ENCODE results near the gene ECD. TPM values are rescaled to one million over a fixed set of nuclear protein-coding genes. Genes with fewer than 3 reads are reported as not detected.

Gene ECD
- polyA plus RNA-seq, 1 of the 3 experiments (the other 2 are of a cell fraction) = 21.4 TPM

DNA sequence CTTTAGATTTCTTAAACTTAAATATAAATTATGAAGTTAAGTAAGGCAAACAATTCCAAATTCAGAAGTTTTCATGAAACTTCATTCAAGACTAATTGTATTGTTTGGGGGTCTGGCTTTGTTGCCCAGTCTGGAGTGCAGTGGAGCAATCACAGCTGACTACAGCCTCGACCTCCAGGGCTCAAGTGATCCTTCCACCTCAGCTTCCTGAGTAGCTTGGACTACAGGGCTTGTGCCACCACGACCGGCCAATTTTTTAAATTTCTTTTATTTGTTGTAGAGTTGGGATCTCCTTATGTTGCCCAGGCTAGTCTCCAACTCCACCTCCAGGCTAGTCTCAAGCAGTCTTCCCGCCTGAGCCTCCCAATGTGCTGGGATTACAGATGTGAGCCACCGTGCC lies 83.6 kb downstream of the ECD start:
- H2AFZ ChIP-seq (ENCODE audit: low read depth) = no peak overlapping the region
- TF ChIP-seq RAD21 (IDR thresholded peaks at IDR 0.05; ENCODE audit: low read length) (no peak), RCOR1 (IDR thresholded peaks at IDR 0.05; ENCODE audit: low read length) (no peak), FOXM1 (IDR thresholded peaks at IDR 0.05; ENCODE audit: low read depth) (no peak), YY1 (IDR thresholded peaks at IDR 0.05; ENCODE audit: low read depth) (no peak), MXI1 (IDR thresholded peaks at IDR 0.05; ENCODE audit: low read depth, low read length) (no peak), MEF2A (IDR thresholded peaks at IDR 0.05; ENCODE audit: borderline replicate concordance, low read depth) (no peak), RXRA (IDR thresholded peaks at IDR 0.05; ENCODE audit: borderline replicate concordance, low read depth) (no peak), RFX5 (IDR thresholded peaks at IDR 0.05; ENCODE audit: low read length) (no peak), TAF1 (IDR thresholded peaks at IDR 0.05; ENCODE audit: borderline replicate concordance, low read depth, low read length) (no peak), TEAD4 (IDR thresholded peaks at IDR 0.05; ENCODE audit: borderline replicate concordance, insufficient read depth) (no peak), SIN3A (IDR thresholded peaks at IDR 0.05; ENCODE audit: borderline replicate concordance, low read depth, low read length) (no peak), GATA2 (CRISPR knock-in tag; IDR thresholded peaks at IDR 0.05) (no peak)
- TF ChIP-seq, protein P1, sequence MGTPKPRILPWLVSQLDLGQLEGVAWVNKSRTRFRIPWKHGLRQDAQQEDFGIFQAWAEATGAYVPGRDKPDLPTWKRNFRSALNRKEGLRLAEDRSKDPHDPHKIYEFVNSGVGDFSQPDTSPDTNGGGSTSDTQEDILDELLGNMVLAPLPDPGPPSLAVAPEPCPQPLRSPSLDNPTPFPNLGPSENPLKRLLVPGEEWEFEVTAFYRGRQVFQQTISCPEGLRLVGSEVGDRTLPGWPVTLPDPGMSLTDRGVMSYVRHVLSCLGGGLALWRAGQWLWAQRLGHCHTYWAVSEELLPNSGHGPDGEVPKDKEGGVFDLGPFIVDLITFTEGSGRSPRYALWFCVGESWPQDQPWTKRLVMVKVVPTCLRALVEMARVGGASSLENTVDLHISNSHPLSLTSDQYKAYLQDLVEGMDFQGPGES (IDR thresholded peaks at IDR 0.05; ENCODE audit: low read depth, low read length) = no peak
- TF ChIP-seq, protein P2, sequence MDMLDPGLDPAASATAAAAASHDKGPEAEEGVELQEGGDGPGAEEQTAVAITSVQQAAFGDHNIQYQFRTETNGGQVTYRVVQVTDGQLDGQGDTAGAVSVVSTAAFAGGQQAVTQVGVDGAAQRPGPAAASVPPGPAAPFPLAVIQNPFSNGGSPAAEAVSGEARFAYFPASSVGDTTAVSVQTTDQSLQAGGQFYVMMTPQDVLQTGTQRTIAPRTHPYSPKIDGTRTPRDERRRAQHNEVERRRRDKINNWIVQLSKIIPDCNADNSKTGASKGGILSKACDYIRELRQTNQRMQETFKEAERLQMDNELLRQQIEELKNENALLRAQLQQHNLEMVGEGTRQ (IDR thresholded peaks at IDR 0.05; ENCODE audit: borderline replicate concordance, low read depth, low read length) = no peak
- TF ChIP-seq, protein P3, sequence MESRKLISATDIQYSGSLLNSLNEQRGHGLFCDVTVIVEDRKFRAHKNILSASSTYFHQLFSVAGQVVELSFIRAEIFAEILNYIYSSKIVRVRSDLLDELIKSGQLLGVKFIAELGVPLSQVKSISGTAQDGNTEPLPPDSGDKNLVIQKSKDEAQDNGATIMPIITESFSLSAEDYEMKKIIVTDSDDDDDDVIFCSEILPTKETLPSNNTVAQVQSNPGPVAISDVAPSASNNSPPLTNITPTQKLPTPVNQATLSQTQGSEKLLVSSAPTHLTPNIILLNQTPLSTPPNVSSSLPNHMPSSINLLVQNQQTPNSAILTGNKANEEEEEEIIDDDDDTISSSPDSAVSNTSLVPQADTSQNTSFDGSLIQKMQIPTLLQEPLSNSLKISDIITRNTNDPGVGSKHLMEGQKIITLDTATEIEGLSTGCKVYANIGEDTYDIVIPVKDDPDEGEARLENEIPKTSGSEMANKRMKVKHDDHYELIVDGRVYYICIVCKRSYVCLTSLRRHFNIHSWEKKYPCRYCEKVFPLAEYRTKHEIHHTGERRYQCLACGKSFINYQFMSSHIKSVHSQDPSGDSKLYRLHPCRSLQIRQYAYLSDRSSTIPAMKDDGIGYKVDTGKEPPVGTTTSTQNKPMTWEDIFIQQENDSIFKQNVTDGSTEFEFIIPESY (IDR thresholded peaks at IDR 0.05; ENCODE audit: borderline replicate concordance, low read depth) = no peak

More for the DNA sequence above, 83.6 kb downstream of the ECD start:
- DNase-seq = no peak
- Histone ChIP-seq H3K4me2 (peak overlapping the region; percentile 24; the same call in 1 of the 2 replicates), H3K79me2 (ENCODE audit: insufficient read depth) (peaks cover 95% of the 10 kb centered on the region), H3K27ac (ENCODE audit: low read depth in 2 of 2, low read length in 1 of 2) (no peak overlapping the region), H3K9ac (no peak overlapping the region), H3F3A (replicated peaks; ENCODE audit: insufficient read depth) (peaks cover 17% of the 10 kb centered on the region), H3K9me3 (no peaks in the 10 kb centered on the region), H3K4me3 (ENCODE audit: low read depth in 2 of 2, low read length in 1 of 2) (no peak overlapping the region), H3K4me1 (ENCODE audit: control insufficient read depth in 1 of 2, insufficient read depth in 2 of 2, low read depth in 1 of 2, low read length in 1 of 2) (peaks cover 0 to 13% of the 10 kb centered on the region in 2 experiments; a peak in 1 of 4 replicates), H3K36me3 (replicated peaks in 1 of 2; ENCODE audit: control insufficient read depth in 1 of 2, insufficient read depth in 2 of 2, low read length in 1 of 2) (peaks cover 0 to 3% of the 10 kb centered on the region in 2 experiments), H3K27me3 (ENCODE audit: insufficient read depth) (no peaks in the 10 kb centered on the region), H4K20me1 (ENCODE audit: insufficient read depth) (peaks cover 25% of the 10 kb centered on the region), H3K9me2 (no peaks in the 10 kb centered on the region)
- CTCF ChIA-PET = interaction anchor here (1.4 to 1.8 kb wide), 3 partner anchors 11 to 22 kb away, joined by 3 to 5 read pairs (median 4); partner anchors contain the start of gene P4HA1
- 93% methylated on average over 5 of the region's 5 CpGs for WGBS (ENCODE audit: low lambda C conversion rate)
- POLR2A ChIA-PET = no interaction called here

Small RNA genes lying within 50 kb of the gene (small RNA-seq; reads per million reads assigned to genes)
- 0 reads per million in 7 experiments for gene RF00019
- 2.0 to 642 (median 32.1) reads per million in 7 experiments for gene SNORA11F

Other genes starting within 250 kb of the ECD start
- gene PLA2G12B, start 213.2 kb downstream of the ECD start, polyA plus RNA-seq (2012; rRNA removed) = not detected in 2 replicates
- 34.8 and 52.0 TPM in 2 replicates for gene P4HA1, start 71.1 kb downstream of the ECD start, polyA plus RNA-seq (2012; rRNA removed)
- 3.4 and 6.0 TPM in 2 replicates for gene NUDT13, start 57.6 kb downstream of the ECD start, polyA plus RNA-seq (2012; rRNA removed)
- 28.2 and 37.5 TPM in 2 replicates for gene FAM149B1, start 111 bp upstream of the ECD start, polyA plus RNA-seq (2012; rRNA removed)
- gene DNAJC9, start 79.2 kb upstream of the ECD start, polyA plus RNA-seq (2012; rRNA removed) = 23.9 and 27.3 TPM in 2 replicates
- gene MRPS16, start 84.6 kb upstream of the ECD start, polyA plus RNA-seq (2012; rRNA removed) = 75.5 and 78.0 TPM in 2 replicates
- gene CFAP70, start 190.9 kb upstream of the ECD start, polyA plus RNA-seq (2012; rRNA removed) = 0.74 and 1.9 TPM in 2 replicates
- 65.7 and 88.1 TPM in 2 replicates for gene ANXA7, start 246.1 kb upstream of the ECD start, polyA plus RNA-seq (2012; rRNA removed)